Suprapubic skin (tissue), 4 donors: ENCODE data around the gene NPAS1. TPM values are rescaled to one million over a fixed set of nuclear protein-coding genes. Genes with fewer than 3 reads are reported as not detected.

Experiments used
- DNase-seq, 2 donors: peaks; one replicate each; pipeline ENCODE4 v3.0.0-alpha.2; 2019; ENCODE audit warnings: low spot score in 2 of 2
- H3K27ac ChIP-seq: fragments of 200-600 bp; sonication (generic); one replicate; pipeline ENCODE4 v1.5.1; 2019
- H3K27me3 ChIP-seq: fragments of 200-600 bp; sonication (generic); one replicate; pipeline ENCODE4 v1.5.1; 2019
- H3K36me3 ChIP-seq: fragments of 200-600 bp; sonication (generic); one replicate; pipeline ENCODE4 v1.5.1; 2019
- H3K4me1 ChIP-seq: fragments of 200-600 bp; sonication (generic); one replicate; pipeline ENCODE4 v1.5.1; 2019
- H3K4me3 ChIP-seq: fragments of 200-600 bp; sonication (generic); one replicate; pipeline ENCODE4 v1.5.1; 2019; ENCODE audit warnings: mild to moderate bottlenecking
- H3K9me3 ChIP-seq: fragments of 200-600 bp; sonication (generic); one replicate; pipeline ENCODE4 v1.5.1; 2019
- CTCF ChIP-seq, 2 donors: fragments of 200-600 bp in 1 of 2; fragments of 450-650 bp in 1 of 2; sonication (generic) in 1 of 2; IDR thresholded peaks; one replicate each; pipeline ENCODE4 v1.5.1; 2016 to 2019; ENCODE audit warnings: antibody characterized with exemption in 2 of 2, mild to moderate bottlenecking in 1 of 2, moderate library complexity in 1 of 2
- EP300 ChIP-seq: sonication (generic); formaldehyde crosslinking; IDR thresholded peaks from one replicate; pipeline ENCODE4 v1.6.1; 2017; ENCODE audit warnings: antibody characterized with exemption
- POLR2A ChIP-seq, 2 donors: fragments of 450-650 bp; IDR thresholded peaks; one replicate each; pipeline ENCODE4 v1.6.1; 2017; ENCODE audit warnings: antibody characterized with exemption in 2 of 2, mild to moderate bottlenecking in 2 of 2, moderate library complexity in 2 of 2
- POLR2AphosphoS5 ChIP-seq, 3 donors: sonication (generic); formaldehyde crosslinking; IDR thresholded peaks; one replicate each; pipeline ENCODE4 v1.6.1; 2017; ENCODE audit warnings: antibody characterized with exemption in 3 of 3
- WGBS: methylation state at CpG from one replicate; pipeline ENCODE4 v1.1.5; 2018; 5-methylcytosine and 5-hydroxymethylcytosine counted together
- total RNA-seq, 4 donors: library from RNA; depleted of rRNA; stranded (reverse); fragments of >200 nt; gene quantifications; one replicate each; pipeline ENCODE4 v1.1.0, GENCODE V29; 2016

NPAS1 gene
- total RNA-seq, 4 donors from 2014 or later: 4.7 to 6.8 (median 5.5) TPM

DNA sequence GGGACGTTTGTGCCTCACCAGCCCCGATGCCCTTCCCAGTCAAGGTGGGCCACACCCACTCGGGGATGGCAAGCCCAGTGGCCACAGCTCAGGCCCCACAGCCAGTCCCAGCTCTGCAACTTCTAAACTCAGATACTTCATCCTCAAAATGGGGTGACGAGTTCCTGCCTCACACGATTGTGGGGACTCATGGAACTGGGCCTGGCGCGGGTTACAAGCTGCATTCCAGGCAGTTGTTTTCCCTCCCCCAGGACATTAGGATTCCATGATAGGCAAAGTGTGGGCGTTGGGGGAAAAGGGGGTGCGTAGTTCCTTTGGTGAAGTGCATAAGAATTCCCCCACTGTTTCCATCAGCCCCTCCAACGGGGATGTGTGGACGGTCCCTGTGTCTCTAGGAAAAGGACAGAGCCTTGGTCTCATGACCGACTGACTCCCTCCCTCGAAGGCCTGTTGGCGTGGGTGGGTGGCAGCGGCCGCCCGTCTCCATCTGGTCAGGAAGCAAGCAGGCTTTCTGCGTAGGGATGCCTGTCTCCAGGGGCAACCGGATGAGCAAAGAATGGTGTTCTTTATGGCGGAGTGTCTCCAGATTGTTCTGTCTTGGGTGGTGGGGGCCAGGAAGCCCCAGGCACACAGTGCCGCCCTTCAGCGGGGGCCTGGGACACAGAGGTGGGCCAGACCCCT is 21.1 kb upstream of the NPAS1 start:
- WGBS: 79% methylated on average over 19 of the region's 22 CpGs
- peaks cover 72% of the 10 kb centered on the region for H3K36me3 ChIP-seq

GRCh38 chr19:46999377-46999776 is 20.3 kb upstream of the NPAS1 start:
- WGBS: 88% methylated on average over 7 of the region's 7 CpGs
- no peak for DNase-seq
- Histone ChIP-seq H3K36me3 (peaks cover 65% of the 10 kb centered on the region), H3K4me1 (peaks cover 11% of the 10 kb centered on the region), H3K9me3 (no peaks in the 10 kb centered on the region), H3K27me3 (no peaks in the 10 kb centered on the region), H3K27ac (no peak overlapping the region), H3K4me3 (no peak overlapping the region)
- no peak for TF ChIP-seq POLR2A (IDR thresholded peaks at IDR 0.05)
- no peak for TF ChIP-seq POLR2AphosphoS5 (IDR thresholded peaks at IDR 0.05)
- no peak for TF ChIP-seq CTCF (IDR thresholded peaks at IDR 0.05)
- TF ChIP-seq EP300: no peak

More for the DNA sequence above, 21.1 kb upstream of the NPAS1 start:
- Histone ChIP-seq H3K4me3 (no peak overlapping the region), H3K27ac (no peak overlapping the region), H3K4me1 (peaks cover 9% of the 10 kb centered on the region), H3K9me3 (no peaks in the 10 kb centered on the region), H3K27me3 (no peaks in the 10 kb centered on the region)
- no peak for DNase-seq
- TF ChIP-seq POLR2A (IDR thresholded peaks at IDR 0.05): no peak
- no peak for TF ChIP-seq EP300
- TF ChIP-seq POLR2AphosphoS5 (IDR thresholded peaks at IDR 0.05): no peak
- TF ChIP-seq CTCF (IDR thresholded peaks at IDR 0.05): no peak

GRCh38 chr19:46999878-47000277 is 19.8 kb upstream of the NPAS1 start:
- peaks cover 12% of the 10 kb centered on the region for H3K4me1 ChIP-seq
- DNase-seq: no peak
- WGBS: 89% methylated on average over 11 of the region's 14 CpGs
- no peaks in the 10 kb centered on the region for H3K9me3 ChIP-seq
- no peak overlapping the region for H3K4me3 ChIP-seq
- H3K27me3 ChIP-seq: no peaks in the 10 kb centered on the region
- H3K36me3 ChIP-seq: peaks cover 63% of the 10 kb centered on the region
- TF ChIP-seq POLR2AphosphoS5 (IDR thresholded peaks at IDR 0.05) (no peak), EP300 (no peak), CTCF (IDR thresholded peaks at IDR 0.05) (no peak), POLR2A (IDR thresholded peaks at IDR 0.05) (no peak)
- no peak overlapping the region for H3K27ac ChIP-seq

DNA sequence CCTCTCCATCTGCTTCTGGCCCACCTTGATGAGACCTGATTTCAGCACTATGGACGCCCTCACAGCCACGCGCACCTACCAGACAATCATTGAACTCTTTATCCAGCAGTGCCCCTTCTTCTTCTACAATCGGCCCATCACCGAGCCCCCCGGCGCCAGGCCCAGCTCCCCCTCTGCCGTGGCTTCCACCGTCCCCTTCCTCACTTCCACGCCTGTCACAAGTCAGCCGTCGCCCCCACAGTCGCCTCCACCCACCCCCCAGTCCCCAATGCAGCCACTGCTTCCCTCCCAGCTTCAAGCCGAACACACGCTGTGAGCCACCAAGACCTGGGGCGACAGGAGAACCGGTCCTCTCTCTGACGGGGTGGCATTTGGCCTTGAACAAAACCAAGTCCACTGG is 19.3 kb upstream of the NPAS1 start:
- peaks cover 59% of the 10 kb centered on the region for H3K36me3 ChIP-seq
- TF ChIP-seq POLR2AphosphoS5 (IDR thresholded peaks at IDR 0.05) (no peak), CTCF (IDR thresholded peaks at IDR 0.05) (no peak), POLR2A (IDR thresholded peaks at IDR 0.05) (no peak), EP300 (no peak)
- no peak for DNase-seq
- 95% methylated on average over 18 of the region's 18 CpGs for WGBS
- peaks cover 12% of the 10 kb centered on the region for H3K4me1 ChIP-seq
- H3K27ac ChIP-seq: no peak overlapping the region
- no peaks in the 10 kb centered on the region for H3K27me3 ChIP-seq
- no peaks in the 10 kb centered on the region for H3K9me3 ChIP-seq
- no peak overlapping the region for H3K4me3 ChIP-seq

GRCh38 chr19:47001584-47001983 is 18.1 kb upstream of the NPAS1 start:
- peaks cover 12% of the 10 kb centered on the region for H3K4me1 ChIP-seq
- H3K27me3 ChIP-seq: no peaks in the 10 kb centered on the region
- no peak for TF ChIP-seq EP300
- TF ChIP-seq POLR2AphosphoS5 (IDR thresholded peaks at IDR 0.05): no peak
- TF ChIP-seq POLR2A (IDR thresholded peaks at IDR 0.05): no peak
- TF ChIP-seq CTCF (IDR thresholded peaks at IDR 0.05): no peak
- WGBS: 92% methylated on average over 9 of the region's 11 CpGs
- no peak overlapping the region for H3K4me3 ChIP-seq
- peaks cover 55% of the 10 kb centered on the region for H3K36me3 ChIP-seq
- no peaks in the 10 kb centered on the region for H3K9me3 ChIP-seq
- no peak overlapping the region for H3K27ac ChIP-seq
- DNase-seq: no peak
